Osteocyte (in vitro differentiated cells): ENCODE data around the gene AKAP6. TPM values are rescaled to one million over a fixed set of nuclear protein-coding genes. Genes with fewer than 3 reads are reported as not detected.

Experiments used
- DNase-seq: peaks from one replicate; pipeline ENCODE4 v3.0.0; 2021; ENCODE audit warnings: mixed read lengths; ENCODE audit not compliant: unreplicated experiment; ENCODE audit errors: extremely low spot score
- H3K27ac Mint-ChIP-seq: one replicate; pipeline ENCODE4 v1.8.0; 2021; ENCODE audit warnings: mild to moderate bottlenecking, mixed read lengths; ENCODE audit not compliant: unreplicated experiment
- H3K27me3 Mint-ChIP-seq: one replicate; pipeline ENCODE4 v1.8.0; 2021; ENCODE audit warnings: mixed read lengths; ENCODE audit not compliant: unreplicated experiment
- H3K36me3 Mint-ChIP-seq: one replicate; pipeline ENCODE4 v1.8.0; 2021; ENCODE audit warnings: mixed read lengths; ENCODE audit not compliant: unreplicated experiment
- H3K4me1 Mint-ChIP-seq: one replicate; pipeline ENCODE4 v1.8.0; 2021; ENCODE audit warnings: mixed read lengths; ENCODE audit not compliant: unreplicated experiment
- H3K4me3 Mint-ChIP-seq: one replicate; pipeline ENCODE4 v1.8.0; 2021; ENCODE audit warnings: mild to moderate bottlenecking, moderate library complexity, mixed read lengths; ENCODE audit not compliant: unreplicated experiment
- H3K9me3 Mint-ChIP-seq: one replicate; pipeline ENCODE4 v1.8.0; 2021; ENCODE audit warnings: mixed read lengths; ENCODE audit not compliant: unreplicated experiment
- CTCF ChIP-seq: fragments of 200-600 bp; sonication (generic); IDR thresholded peaks from 2 replicates; pipeline ENCODE4 v1.5.0; 2021; ENCODE audit warnings: antibody characterized with exemption, mild to moderate bottlenecking, moderate library complexity
- total RNA-seq: library from RNA; stranded (reverse); gene quantifications from 2 replicates; pipeline ENCODE4 v1.2.1, GENCODE V29; 2021

AKAP6 gene
- total RNA-seq, 1 donor from 2014 or later, result 4.1 TPM

- TF ChIP-seq CTCF, result no peak
- Mint-ChIP-seq H3K27me3 (no peaks in the 10 kb centered on the region), H3K4me1 (peaks cover 46% of the 10 kb centered on the region), H3K27ac (peak overlapping the region; percentile 21), H3K9me3 (peaks cover 9% of the 10 kb centered on the region), H3K4me3 (no peak overlapping the region), H3K36me3 (no peaks in the 10 kb centered on the region)
- DNase-seq, result no peak
These were observed 185.1 kb downstream of the AKAP6 start for GRCh38 chr14:32514236-32514635.

GRCh38 chr14:32514681-32515080 lies 185.6 kb downstream of the AKAP6 start:
- Mint-ChIP-seq H3K9me3 (peaks cover 14% of the 10 kb centered on the region), H3K27ac (no peak overlapping the region), H3K36me3 (no peaks in the 10 kb centered on the region), H3K27me3 (no peaks in the 10 kb centered on the region), H3K4me1 (peaks cover 42% of the 10 kb centered on the region), H3K4me3 (no peak overlapping the region)
- DNase-seq, result no peak
- TF ChIP-seq CTCF, result no peak

GRCh38 chr14:32524609-32525375 lies 195.7 kb downstream of the AKAP6 start:
- no peak for TF ChIP-seq CTCF
- DNase-seq, result no peak
- Mint-ChIP-seq H3K4me3 (no peak overlapping the region), H3K27me3 (peaks cover 3% of the 10 kb centered on the region), H3K4me1 (peaks cover 10% of the 10 kb centered on the region), H3K9me3 (peaks cover 2% of the 10 kb centered on the region), H3K36me3 (no peaks in the 10 kb centered on the region), H3K27ac (peak overlapping the region; percentile 19)

GRCh38 chr14:32525591-32525990 lies 196.5 kb downstream of the AKAP6 start:
- Mint-ChIP-seq H3K9me3 (no peaks in the 10 kb centered on the region), H3K36me3 (no peaks in the 10 kb centered on the region), H3K27ac (no peak overlapping the region), H3K4me3 (no peak overlapping the region), H3K4me1 (peaks cover 10% of the 10 kb centered on the region), H3K27me3 (peaks cover 5% of the 10 kb centered on the region)
- no peak for DNase-seq
- TF ChIP-seq CTCF, result no peak

GRCh38 chr14:32530800-32531199 lies 201.7 kb downstream of the AKAP6 start:
- Mint-ChIP-seq H3K9me3 (no peaks in the 10 kb centered on the region), H3K4me1 (no peaks in the 10 kb centered on the region)

More at GRCh38 chr14:32530800-32531199, 201.7 kb downstream of the AKAP6 start:
- DNase-seq, result no peak
- peaks cover 5% of the 10 kb centered on the region for H3K27me3 Mint-ChIP-seq
- TF ChIP-seq CTCF, result no peak
- H3K36me3 Mint-ChIP-seq, result no peaks in the 10 kb centered on the region
- H3K27ac Mint-ChIP-seq, result no peak overlapping the region
- H3K4me3 Mint-ChIP-seq, result no peak overlapping the region
